Endometrial microvascular endothelial cells (primary cell): Measurements from ENCODE around the gene PHOX2A. TPM values are rescaled to one million over a fixed set of nuclear protein-coding genes. Genes with fewer than 3 reads are reported as not detected.
"Not testable (repeated sequence)": the region's sequence is repeated elsewhere in the genome, so short reads cannot be mapped to it uniquely, and the experiment has no call there.

Experiments used
- in situ Hi-C: cut with HindIII; loops from 2 replicates; pipeline ENCODE4 v1.10.0; 2017; ENCODE audit warnings: low sequenced_read_pairs, low pct_unique_long_range_greater_than_20kb; ENCODE audit errors: inconsistent ontology term
- total RNA-seq: library from RNA; depleted of rRNA; stranded (reverse); fragments of >200 nt; gene quantifications from one replicate; pipeline ENCODE4 v1.2.3, GENCODE V29; 2015; ENCODE audit errors: inconsistent ontology term

Gene PHOX2A
- not detected for total RNA-seq

- in situ Hi-C loops = no loop called here
These were observed at the start of gene PHOX2A for GRCh38 chr11:72244060-72244360. Gene PHOX2A (minus strand): TSS chr11:72244176. CDS start chr11:72244004, 172 bp downstream.

GRCh38 chr11:72293391-72293790, 49.4 kb upstream of the PHOX2A start:
- in situ Hi-C loops = no loop called here

DNA sequence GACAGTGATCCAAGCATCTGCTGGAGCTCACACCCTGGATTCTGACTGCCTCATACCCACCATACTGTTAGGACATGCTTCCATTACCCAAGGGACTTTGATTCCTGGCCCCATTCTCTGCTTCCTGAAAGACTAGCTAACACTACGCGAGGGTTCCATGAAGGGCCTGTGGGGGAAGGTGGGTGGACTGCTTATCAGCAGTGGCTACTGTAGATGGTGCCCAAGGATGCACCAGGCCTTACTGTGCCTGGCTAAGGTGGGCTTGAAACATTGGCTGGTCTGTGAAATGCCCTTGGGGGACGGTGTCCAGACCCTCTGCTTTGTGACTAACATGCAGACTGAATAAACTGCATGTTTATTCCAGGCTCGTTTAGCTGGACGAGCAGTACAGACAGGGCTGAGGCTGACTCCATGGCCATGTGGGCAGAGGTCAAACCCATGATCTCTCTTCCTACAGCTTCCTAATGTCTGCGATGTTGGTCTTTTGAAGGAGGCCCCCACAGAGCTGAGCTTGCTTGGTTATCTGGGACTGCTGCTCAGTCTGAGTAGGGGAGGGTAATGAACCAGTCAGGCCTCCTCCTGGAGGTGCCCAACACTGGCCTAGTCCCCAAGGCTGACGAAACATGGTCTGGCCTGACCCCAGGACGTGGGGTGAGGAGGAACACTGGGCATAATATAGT, 48.3 kb upstream of the PHOX2A start:
- in situ Hi-C loops = no loop called here

- in situ Hi-C loops = not testable (repeated sequence)
These were observed 46.8 kb upstream of the PHOX2A start for GRCh38 chr11:72290741-72291140.

DNA sequence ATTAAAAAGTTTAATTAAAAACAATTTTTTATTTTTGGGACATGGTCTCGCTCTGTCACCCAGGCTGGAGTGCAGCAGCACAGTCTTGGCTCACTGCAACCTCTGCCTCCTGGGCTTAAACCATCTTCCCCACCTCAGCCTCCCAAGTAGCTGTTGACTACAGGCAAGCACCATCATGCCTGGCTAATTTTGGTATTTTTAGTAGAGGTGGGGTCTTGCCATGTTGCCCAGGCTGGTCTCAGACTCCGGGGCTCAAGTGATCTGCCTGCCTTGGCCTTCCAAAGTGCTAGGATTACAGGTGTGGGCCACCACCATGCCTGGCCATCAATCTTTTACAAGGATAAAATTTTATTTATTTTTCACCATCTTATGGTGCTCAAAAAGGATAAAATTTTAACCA, 43.3 kb upstream of the PHOX2A start:
- in situ Hi-C loops = no loop called here

DNA sequence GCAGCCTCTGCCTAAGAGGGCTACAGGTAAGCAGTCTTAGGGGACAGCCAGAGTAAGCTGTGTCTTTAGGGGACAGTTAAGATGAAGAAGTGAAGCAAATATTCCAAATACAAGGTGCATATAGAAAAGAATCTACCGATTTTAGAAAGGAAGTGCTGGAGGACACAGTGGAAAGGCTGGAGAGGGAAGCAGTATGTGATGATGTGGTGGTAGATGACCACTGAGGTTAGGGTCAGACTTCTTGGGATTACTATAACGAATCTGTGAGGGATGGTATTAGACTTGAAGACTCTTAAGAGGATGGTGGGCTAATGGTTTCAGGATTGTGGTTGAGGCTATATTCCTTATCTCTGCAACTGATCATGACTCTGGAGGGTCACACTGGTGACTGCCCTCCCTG, 40.0 kb upstream of the PHOX2A start:
- in situ Hi-C loops = no loop called here

DNA sequence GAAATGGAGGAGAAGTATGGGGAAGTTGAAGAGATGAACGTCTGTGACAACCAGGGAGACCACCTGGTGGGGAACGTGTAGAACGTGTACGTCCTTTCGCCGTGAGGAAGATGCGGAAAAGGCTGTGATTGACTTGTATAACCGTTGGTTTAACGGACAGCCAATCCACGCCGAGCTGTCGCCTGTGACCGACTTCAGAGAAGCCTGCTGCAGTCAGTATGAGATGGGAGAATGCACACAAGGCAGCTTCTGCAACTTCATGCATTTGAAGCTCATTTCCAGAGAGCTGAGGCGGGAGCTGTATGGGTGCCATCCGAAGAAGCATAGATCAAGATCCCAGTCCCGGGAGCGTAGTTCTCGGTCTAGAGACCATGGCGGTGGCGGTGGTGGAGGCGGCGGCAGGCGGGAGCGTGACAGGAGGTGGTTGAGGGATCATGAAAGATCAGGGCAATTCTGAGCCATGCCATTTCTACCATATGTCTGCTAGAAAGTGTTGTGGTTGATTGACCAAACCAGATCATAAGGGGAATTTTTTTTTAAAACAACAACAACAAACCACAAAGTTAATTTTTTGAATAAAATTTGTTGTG, 36.8 kb upstream of the PHOX2A start:
- in situ Hi-C loops = no loop called here

DNA sequence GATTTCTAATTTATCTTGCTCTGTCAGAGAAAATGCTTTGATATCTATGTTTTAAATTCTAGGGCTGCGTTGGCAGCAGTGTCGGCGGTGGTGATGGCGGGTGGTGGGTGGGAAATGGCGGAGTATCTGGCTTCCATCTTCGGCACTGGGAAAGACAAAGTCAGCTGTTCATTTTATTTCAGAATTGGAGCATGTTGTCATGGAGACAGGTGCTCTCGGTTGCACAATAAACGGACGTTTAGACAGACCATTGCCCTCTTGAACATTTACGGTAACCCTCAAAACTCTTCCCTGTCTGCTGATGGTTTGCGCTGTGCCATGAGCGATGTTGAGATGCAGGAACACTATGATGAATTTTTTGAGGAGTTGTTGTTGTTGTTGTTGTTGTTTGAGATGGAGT, 36.1 kb upstream of the PHOX2A start:
- in situ Hi-C loops = no loop called here

- in situ Hi-C loops = no loop called here
These were observed 34.9 kb upstream of the PHOX2A start for GRCh38 chr11:72278905-72279304.

- in situ Hi-C loops = no loop called here
These were observed 30.5 kb upstream of the PHOX2A start for GRCh38 chr11:72274435-72274834.

GRCh38 chr11:72271980-72272379, 28.0 kb upstream of the PHOX2A start:
- in situ Hi-C loops = no loop called here

DNA sequence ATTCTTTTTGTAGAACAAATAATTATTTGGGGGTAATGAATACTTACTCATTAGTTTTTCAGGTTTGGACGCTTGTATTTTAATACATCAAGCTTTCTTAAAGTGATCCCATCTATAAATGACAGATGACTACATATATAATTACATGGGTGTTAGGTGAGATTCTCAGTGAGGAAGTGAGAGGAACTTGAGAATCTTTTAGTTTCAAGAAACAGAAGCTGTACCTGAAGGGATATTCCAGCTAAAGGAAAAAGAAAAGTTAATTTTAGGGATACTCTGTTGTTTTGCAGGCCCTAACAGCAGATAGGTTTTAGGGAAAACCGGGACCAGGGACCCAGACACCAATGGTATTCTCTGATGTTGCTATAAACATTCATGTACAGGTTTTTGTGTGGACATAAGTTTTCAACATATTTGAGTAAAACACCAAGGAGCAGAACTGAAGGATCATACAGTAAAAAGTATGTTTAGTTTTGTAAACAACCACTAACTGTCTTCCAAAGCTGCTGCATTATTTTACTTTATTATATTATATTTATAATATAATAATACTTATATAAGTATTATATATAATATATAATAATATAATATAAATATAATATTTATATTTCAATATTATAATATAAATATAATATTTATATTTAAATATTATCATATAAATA, 24.1 kb upstream of the PHOX2A start:
- in situ Hi-C loops = no loop called here

- in situ Hi-C loops = not testable (repeated sequence)
These were observed 23.0 kb upstream of the PHOX2A start for GRCh38 chr11:72266960-72267359.

DNA sequence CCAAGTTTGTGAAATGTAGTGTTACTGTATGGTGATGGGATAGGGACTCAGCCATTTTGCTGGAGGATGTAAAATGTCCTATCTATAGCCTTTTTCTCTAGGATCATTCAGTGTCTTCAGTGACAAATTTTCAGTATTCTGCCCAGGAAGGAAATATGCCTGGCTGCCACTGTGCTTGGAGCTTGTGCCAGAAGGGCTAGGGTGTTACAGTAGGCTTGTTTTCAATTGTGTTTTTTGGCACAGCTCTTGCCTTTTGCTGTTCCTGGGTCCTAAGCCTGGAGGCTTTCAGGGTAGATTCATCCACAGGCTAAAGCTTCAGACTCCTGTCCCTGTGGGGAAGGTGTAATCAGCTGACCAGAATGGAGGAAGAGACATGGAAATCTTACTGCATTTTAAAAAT, 22.0 kb upstream of the PHOX2A start:
- in situ Hi-C loops = no loop called here

DNA sequence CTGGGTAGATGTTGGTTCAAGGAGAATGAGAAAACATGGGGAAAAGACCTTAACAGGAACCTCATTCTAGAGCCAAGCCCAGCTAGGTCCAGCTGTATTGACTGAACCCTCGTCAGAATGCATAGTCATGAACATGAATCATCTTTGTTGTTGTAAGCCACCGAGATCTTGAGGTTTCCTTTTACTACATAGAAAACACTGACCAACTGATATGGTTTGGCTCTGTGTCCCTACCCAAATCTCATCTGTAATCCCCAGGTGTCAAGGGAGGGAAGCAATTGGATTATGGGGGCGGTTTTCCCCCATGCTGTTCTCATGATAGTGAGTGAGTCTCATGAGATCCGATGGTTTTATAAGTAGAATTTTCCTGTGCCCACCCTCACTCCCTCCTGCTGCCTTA, 19.4 kb upstream of the PHOX2A start:
- in situ Hi-C loops = no loop called here

GRCh38 chr11:72260574-72260973, 16.6 kb upstream of the PHOX2A start:
- in situ Hi-C loops = no loop called here

DNA sequence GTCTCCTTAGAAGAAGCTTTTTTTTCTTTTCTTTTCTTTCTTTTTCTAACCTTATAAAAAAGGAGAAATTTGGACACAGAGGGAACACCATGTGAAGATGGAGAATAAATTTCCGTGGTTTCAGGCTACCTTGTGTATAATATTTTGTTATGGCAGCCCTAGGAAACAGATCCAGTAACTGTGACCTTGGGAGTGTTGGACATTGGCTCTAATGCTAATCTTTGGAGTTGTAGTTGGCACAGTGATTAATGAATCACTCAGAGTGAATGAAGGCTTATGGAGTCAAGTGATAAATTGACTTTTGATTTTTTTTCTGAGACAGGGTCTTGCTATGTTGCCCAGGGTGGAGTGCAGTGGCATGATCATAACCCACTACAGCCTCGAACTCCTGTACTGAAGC, 15.5 kb upstream of the PHOX2A start:
- in situ Hi-C loops = no loop called here

DNA sequence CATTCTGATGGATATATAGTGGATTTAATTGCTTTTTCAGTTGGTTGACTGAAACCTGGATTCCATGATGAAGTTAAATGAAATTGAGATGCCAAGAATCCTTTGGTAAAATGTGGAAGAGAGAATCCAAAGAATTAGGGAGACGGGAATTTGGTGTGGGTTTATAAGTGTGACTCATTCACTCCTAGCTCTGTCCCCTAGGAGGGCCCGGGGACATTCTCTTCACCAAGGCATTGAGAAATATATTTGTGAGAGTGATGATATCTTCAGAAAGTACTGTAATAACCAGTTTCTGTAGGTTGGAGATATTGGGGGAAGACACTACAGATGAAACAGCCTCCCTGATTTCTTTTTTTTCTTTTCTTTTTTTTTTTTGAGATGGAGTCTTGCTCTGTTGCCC, 13.6 kb upstream of the PHOX2A start:
- in situ Hi-C loops = no loop called here

GRCh38 chr11:72254299-72254993, 10.5 kb upstream of the PHOX2A start:
- in situ Hi-C loops = no loop called here

GRCh38 chr11:72253392-72253791, 9.4 kb upstream of the PHOX2A start:
- in situ Hi-C loops = no loop called here
